ENCODE measurements around the gene TNNI3K. TPM values are rescaled to one million over a fixed set of nuclear protein-coding genes. Genes with fewer than 3 reads are reported as not detected.

TNNI3K gene
- total RNA-seq, 2 donors from 2014 or later, result 11.5 TPM; not detected in 1

DNA sequence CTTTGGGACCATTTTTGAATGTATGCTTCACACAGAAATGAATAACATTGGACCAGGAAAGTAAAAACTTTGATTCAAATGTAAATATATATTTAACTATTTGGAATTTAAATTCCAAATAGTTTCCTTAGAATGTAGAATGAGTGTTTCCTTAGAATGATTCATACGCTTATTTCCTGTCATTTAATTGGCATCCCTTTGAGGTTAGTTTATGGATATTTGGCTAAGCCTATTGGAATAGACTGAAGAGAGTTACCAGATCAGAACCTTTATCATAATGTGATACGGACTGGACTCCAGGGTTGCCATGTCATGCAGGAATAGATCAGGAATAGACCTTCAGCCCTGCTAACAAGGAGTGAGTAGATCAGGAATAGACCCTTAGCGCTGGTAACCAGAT, 133.1 kb downstream of the TNNI3K start:
- H3K9me3 ChIP-seq, result no peaks in the 10 kb centered on the region
- no peaks in the 10 kb centered on the region for H3K4me1 ChIP-seq
- WGBS, 2 donors, result 69 to 83% methylated on average over 3 of the region's 3 CpGs
- H3K27ac ChIP-seq, result no peak overlapping the region
- TF ChIP-seq, protein P1, sequence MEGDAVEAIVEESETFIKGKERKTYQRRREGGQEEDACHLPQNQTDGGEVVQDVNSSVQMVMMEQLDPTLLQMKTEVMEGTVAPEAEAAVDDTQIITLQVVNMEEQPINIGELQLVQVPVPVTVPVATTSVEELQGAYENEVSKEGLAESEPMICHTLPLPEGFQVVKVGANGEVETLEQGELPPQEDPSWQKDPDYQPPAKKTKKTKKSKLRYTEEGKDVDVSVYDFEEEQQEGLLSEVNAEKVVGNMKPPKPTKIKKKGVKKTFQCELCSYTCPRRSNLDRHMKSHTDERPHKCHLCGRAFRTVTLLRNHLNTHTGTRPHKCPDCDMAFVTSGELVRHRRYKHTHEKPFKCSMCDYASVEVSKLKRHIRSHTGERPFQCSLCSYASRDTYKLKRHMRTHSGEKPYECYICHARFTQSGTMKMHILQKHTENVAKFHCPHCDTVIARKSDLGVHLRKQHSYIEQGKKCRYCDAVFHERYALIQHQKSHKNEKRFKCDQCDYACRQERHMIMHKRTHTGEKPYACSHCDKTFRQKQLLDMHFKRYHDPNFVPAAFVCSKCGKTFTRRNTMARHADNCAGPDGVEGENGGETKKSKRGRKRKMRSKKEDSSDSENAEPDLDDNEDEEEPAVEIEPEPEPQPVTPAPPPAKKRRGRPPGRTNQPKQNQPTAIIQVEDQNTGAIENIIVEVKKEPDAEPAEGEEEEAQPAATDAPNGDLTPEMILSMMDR (IDR thresholded peaks at IDR 0.05), result no peak
- no peak for TF ChIP-seq POLR2A (IDR thresholded peaks at IDR 0.05)
- intact Hi-C loops (cut with DNase I), result no loop called here
- H3K4me3 ChIP-seq, result no peak overlapping the region
- ATAC-seq (no peak), DNase-seq (no peak)
- no peaks in the 10 kb centered on the region for H3K36me3 ChIP-seq (replicated peaks in 1 of 2; ENCODE audit: insufficient read depth in 1 of 2, low read depth in 2 of 2)
- H3K27me3 ChIP-seq, result no peaks in the 10 kb centered on the region

DNA sequence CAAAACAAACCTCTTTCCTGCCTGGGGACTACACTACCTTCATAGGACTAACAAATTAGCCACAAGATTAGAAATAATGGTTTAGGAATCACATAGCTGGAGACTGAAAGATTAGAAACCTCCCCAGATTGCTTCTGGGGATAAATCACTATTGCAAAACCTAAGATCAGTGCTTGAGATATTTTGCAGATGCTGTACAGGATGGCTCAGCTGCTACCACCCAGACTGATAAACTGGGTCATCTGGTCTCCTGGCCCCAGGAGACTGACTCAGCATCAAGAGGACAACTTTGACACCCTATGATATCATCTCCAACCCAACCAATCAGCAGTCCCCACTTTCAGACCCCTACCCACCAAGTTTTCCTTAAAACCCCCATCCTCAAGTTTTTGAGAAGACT, 140.2 kb downstream of the TNNI3K start:
- Histone ChIP-seq H3K4me1 (no peaks in the 10 kb centered on the region), H3K27ac (no peak overlapping the region), H3K4me3 (no peak overlapping the region), H3K27me3 (no peaks in the 10 kb centered on the region), H3K9me3 (no peaks in the 10 kb centered on the region), H3K36me3 (replicated peaks in 1 of 2; ENCODE audit: insufficient read depth in 1 of 2, low read depth in 2 of 2) (no peaks in the 10 kb centered on the region)
- ATAC-seq, result no peak
- TF ChIP-seq POLR2A (IDR thresholded peaks at IDR 0.05), result no peak
- TF ChIP-seq, protein P1 (IDR thresholded peaks at IDR 0.05), result no peak
- DNase-seq, result no peak
- intact Hi-C loops (cut with DNase I), result no loop called here

DNA sequence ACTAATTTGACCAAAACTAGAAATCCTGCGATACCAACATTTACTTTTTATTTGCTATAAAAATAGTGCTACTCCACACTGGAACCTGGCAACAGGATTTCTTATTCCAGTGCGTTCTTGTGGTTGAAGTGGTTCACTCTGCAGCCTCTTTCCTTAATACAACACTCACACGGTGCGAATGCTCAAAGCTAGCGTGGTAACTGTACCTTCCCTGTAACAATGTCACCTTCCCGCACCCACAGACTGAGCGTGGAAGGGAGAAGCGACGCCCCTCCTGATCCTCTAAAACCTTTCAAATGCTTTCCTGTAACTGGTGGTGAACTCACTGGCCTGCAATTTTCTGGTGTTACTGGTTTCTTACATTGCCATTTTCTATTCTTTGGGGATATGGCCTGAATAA, 145.1 kb downstream of the TNNI3K start:
- DNase-seq (no peak), ATAC-seq (no peak)
- Histone ChIP-seq H3K4me1 (no peaks in the 10 kb centered on the region), H3K9me3 (no peaks in the 10 kb centered on the region), H3K36me3 (replicated peaks in 1 of 2; ENCODE audit: insufficient read depth in 1 of 2, low read depth in 2 of 2) (no peaks in the 10 kb centered on the region), H3K27me3 (no peaks in the 10 kb centered on the region), H3K4me3 (no peak overlapping the region), H3K27ac (no peak overlapping the region)
- WGBS, 2 donors, result 69 to 81% methylated on average over 9 of the region's 9 CpGs
- intact Hi-C loops (cut with DNase I), result no loop called here
- TF ChIP-seq, protein P1 (IDR thresholded peaks at IDR 0.05), result no peak
- TF ChIP-seq POLR2A (IDR thresholded peaks at IDR 0.05), result no peak

DNA sequence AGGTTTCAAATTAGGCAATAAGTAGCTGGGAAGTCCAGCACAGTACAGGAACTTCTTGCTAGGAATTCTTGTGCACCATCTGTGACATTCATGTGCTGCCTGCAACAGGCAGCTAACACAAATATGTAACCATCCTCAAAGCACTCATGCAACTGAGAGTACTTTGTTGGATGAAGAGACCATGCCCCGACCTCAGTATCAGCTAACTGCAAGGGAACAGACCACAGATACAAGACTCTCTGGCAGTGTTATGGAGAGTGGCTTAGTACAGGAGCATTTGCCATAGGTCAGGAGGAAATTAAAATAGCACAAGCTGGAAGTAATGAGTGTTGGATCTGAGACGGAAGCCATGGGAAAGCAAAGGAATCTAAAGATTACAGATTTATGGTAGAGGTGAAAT, 153.7 kb downstream of the TNNI3K start:
- WGBS, 2 donors, result 62 to 65% methylated on average over 2 of the region's 2 CpGs
- H3K36me3 ChIP-seq (replicated peaks in 1 of 2; ENCODE audit: insufficient read depth in 1 of 2, low read depth in 2 of 2), result no peaks in the 10 kb centered on the region
- H3K4me1 ChIP-seq, result no peaks in the 10 kb centered on the region
- no peak for TF ChIP-seq POLR2A (IDR thresholded peaks at IDR 0.05)
- TF ChIP-seq, protein P1 (IDR thresholded peaks at IDR 0.05), result no peak
- ATAC-seq (no peak), DNase-seq (no peak)
- H3K27ac ChIP-seq, result no peak overlapping the region
- intact Hi-C loops (cut with DNase I), result no loop called here
- no peak overlapping the region for H3K4me3 ChIP-seq
- H3K9me3 ChIP-seq, result no peaks in the 10 kb centered on the region
- H3K27me3 ChIP-seq, result no peaks in the 10 kb centered on the region

DNA sequence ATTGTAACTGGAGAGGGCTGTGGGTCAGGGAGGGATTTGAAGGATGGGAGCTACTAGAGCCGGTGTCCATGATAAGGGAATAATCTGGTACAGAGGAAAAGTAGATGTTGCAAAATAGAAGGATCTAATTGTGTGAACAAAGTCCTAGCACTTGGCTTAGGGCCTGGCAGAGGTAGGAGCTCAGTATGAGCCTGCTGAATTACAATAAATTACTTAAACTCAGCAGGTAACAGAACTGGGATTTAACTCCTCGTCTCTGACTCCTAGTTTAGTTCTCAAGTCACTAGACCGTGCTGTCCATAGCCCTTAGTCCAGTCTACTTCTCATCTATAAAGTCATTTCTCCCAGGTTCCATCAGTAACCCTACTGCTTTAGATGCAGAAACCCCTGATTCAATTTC, 157.0 kb downstream of the TNNI3K start:
- ATAC-seq, result no peak
- TF ChIP-seq POLR2A (IDR thresholded peaks at IDR 0.05), result no peak
- TF ChIP-seq, protein P1 (IDR thresholded peaks at IDR 0.05), result no peak
- H3K36me3 ChIP-seq (replicated peaks in 1 of 2; ENCODE audit: insufficient read depth in 1 of 2, low read depth in 2 of 2), result no peaks in the 10 kb centered on the region
- H3K27me3 ChIP-seq, result no peaks in the 10 kb centered on the region
- no peaks in the 10 kb centered on the region for H3K4me1 ChIP-seq
- H3K27ac ChIP-seq, result no peak overlapping the region
- intact Hi-C loops (cut with DNase I), result no loop called here
- H3K9me3 ChIP-seq, result no peaks in the 10 kb centered on the region
- H3K4me3 ChIP-seq, result no peak overlapping the region
- no peak for DNase-seq
- WGBS, 2 donors, result 47 to 61% methylated on average over 3 of the region's 3 CpGs
